ENCODE measurements around the gene SCN3A.

SCN3A gene

GRCh38 chr2:165070076-165070475, 133.8 kb downstream of the SCN3A start:
- TF ChIP-seq REST (IDR thresholded peaks at IDR 0.05; ENCODE audit: insufficient read depth in 1 of 2, low read depth in 2 of 2, low read length in 2 of 2) (no peak), POLR2AphosphoS5 (IDR thresholded peaks at IDR 0.05; ENCODE audit: low read depth, low read length) (no peak), TAF1 (IDR thresholded peaks at IDR 0.05; ENCODE audit: borderline replicate concordance, insufficient read depth, low read length) (no peak), FOXP2 (optimal IDR thresholded peaks at IDR 0.05; ENCODE audit: borderline replicate concordance, extremely low read depth, extremely low read length, insufficient read depth) (no peak), SIN3A (IDR thresholded peaks at IDR 0.05; ENCODE audit: borderline replicate concordance, insufficient read depth, low read length) (no peak)

- TF ChIP-seq TAF1 (IDR thresholded peaks at IDR 0.05; ENCODE audit: borderline replicate concordance, insufficient read depth, low read length) (no peak), REST (IDR thresholded peaks at IDR 0.05; ENCODE audit: insufficient read depth in 1 of 2, low read depth in 2 of 2, low read length in 2 of 2) (no peak), SIN3A (IDR thresholded peaks at IDR 0.05; ENCODE audit: borderline replicate concordance, insufficient read depth, low read length) (no peak), FOXP2 (optimal IDR thresholded peaks at IDR 0.05; ENCODE audit: borderline replicate concordance, extremely low read depth, extremely low read length, insufficient read depth) (no peak), POLR2AphosphoS5 (IDR thresholded peaks at IDR 0.05; ENCODE audit: low read depth, low read length) (no peak)
Measured at GRCh38 chr2:165069151-165069550, 134.7 kb downstream of the SCN3A start.

GRCh38 chr2:165068487-165068757, 135.4 kb downstream of the SCN3A start:
- TF ChIP-seq REST (IDR thresholded peaks at IDR 0.05; ENCODE audit: insufficient read depth in 1 of 2, low read depth in 2 of 2, low read length in 2 of 2) (no peak), FOXP2 (optimal IDR thresholded peaks at IDR 0.05; ENCODE audit: borderline replicate concordance, extremely low read depth, extremely low read length, insufficient read depth) (no peak), POLR2AphosphoS5 (IDR thresholded peaks at IDR 0.05; ENCODE audit: low read depth, low read length) (no peak), TAF1 (IDR thresholded peaks at IDR 0.05; ENCODE audit: borderline replicate concordance, insufficient read depth, low read length) (no peak)

- TF ChIP-seq POLR2AphosphoS5 (IDR thresholded peaks at IDR 0.05; ENCODE audit: low read depth, low read length) = no peak
- no peak for TF ChIP-seq SIN3A (IDR thresholded peaks at IDR 0.05; ENCODE audit: borderline replicate concordance, insufficient read depth, low read length)
- no peak for TF ChIP-seq TAF1 (IDR thresholded peaks at IDR 0.05; ENCODE audit: borderline replicate concordance, insufficient read depth, low read length)
- TF ChIP-seq REST (IDR thresholded peaks at IDR 0.05; ENCODE audit: insufficient read depth in 1 of 2, low read depth in 2 of 2, low read length in 2 of 2) = no peak
- no peak for TF ChIP-seq FOXP2 (optimal IDR thresholded peaks at IDR 0.05; ENCODE audit: borderline replicate concordance, extremely low read depth, extremely low read length, insufficient read depth)
Measured at GRCh38 chr2:165067643-165068486, 136.0 kb downstream of the SCN3A start.

Data from PFSK-1 (cell line).